ENCODE data around the gene KCNMA1.

KCNMA1 gene

DNA sequence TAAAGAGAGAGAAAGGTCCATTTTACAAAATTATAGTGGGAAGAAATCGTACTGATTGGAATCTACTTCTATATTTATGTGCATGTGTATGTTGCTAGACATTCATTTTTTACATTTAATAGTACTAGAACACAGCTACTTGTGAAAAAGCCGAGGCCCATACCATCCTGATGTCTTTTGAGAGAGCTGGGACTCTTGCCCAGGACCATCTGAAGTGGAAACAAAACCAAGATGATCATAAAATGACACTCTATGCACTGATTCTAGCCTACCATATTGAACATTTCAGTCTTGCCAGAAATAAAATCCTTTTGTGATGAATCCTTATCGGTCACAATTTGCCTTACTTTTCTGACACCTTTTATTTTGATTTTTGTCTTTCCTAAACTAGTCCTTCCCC lies 640.0 kb downstream of the KCNMA1 start:
- Histone ChIP-seq H3K27ac (ENCODE audit: low read depth, low read length) (no peak overlapping the region), H3K27me3 (ENCODE audit: control insufficient read depth, insufficient read depth, low read length) (no peaks in the 10 kb centered on the region), H3K4me3 (ENCODE audit: low read length) (no peak overlapping the region), H3K36me3 (ENCODE audit: control insufficient read depth, insufficient read depth, low read length) (no peaks in the 10 kb centered on the region), H3K4me1 (ENCODE audit: control insufficient read depth, insufficient read depth, low read length) (peaks cover 4% of the 10 kb centered on the region), H3K9ac (ENCODE audit: low read length) (no peak overlapping the region)

DNA sequence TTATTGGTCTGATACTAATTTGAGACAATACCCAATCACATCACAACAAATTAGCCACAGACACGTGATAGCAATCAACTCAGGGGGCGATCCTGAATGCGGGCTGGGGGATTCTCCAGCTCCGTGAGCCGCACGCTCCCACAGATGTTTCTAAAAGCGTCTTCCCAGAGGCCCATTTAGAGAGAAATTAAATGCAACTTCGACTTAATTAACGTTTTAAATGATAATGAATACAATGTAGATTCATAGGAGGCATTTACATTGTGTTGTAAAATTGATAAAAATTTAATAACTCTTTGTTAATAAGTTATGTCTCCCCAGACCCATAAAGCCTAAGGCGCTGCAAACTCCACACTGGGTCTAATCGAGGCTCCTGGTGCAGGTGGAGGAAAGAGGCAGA lies 642.6 kb downstream of the KCNMA1 start:
- Histone ChIP-seq H3K27me3 (ENCODE audit: control insufficient read depth, insufficient read depth, low read length) (no peaks in the 10 kb centered on the region), H3K4me1 (ENCODE audit: control insufficient read depth, insufficient read depth, low read length) (peaks cover 15% of the 10 kb centered on the region), H3K9ac (ENCODE audit: low read length) (no peak overlapping the region), H3K36me3 (ENCODE audit: control insufficient read depth, insufficient read depth, low read length) (no peaks in the 10 kb centered on the region), H3K4me3 (ENCODE audit: low read length) (no peak overlapping the region), H3K27ac (ENCODE audit: low read depth, low read length) (no peak overlapping the region)

DNA sequence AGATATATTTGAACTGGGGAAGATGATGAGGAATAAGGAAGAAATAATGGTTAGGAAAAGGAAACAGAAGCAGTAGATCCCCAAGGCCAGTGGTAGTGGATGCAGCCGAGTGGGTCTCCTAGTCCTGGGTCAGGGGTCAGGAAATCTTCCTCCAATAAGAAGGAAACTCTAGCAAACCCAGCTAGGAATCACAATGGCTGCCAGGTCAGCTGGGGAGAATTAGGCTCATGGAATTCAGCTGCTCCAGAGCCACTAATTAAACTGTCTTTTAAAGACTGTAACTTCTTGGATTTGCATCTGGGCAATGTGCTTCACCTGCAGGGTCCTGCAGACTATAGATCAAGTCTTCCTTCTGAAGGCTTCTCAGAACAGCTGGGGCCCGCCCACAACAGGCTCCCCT lies 644.4 kb downstream of the KCNMA1 start:
- Histone ChIP-seq H3K9ac (ENCODE audit: low read length) (no peak overlapping the region), H3K27me3 (ENCODE audit: control insufficient read depth, insufficient read depth, low read length) (no peaks in the 10 kb centered on the region), H3K4me1 (ENCODE audit: control insufficient read depth, insufficient read depth, low read length) (peaks cover 15% of the 10 kb centered on the region), H3K27ac (ENCODE audit: low read depth, low read length) (no peak overlapping the region), H3K4me3 (ENCODE audit: low read length) (no peak overlapping the region), H3K36me3 (ENCODE audit: control insufficient read depth, insufficient read depth, low read length) (no peaks in the 10 kb centered on the region)

DNA sequence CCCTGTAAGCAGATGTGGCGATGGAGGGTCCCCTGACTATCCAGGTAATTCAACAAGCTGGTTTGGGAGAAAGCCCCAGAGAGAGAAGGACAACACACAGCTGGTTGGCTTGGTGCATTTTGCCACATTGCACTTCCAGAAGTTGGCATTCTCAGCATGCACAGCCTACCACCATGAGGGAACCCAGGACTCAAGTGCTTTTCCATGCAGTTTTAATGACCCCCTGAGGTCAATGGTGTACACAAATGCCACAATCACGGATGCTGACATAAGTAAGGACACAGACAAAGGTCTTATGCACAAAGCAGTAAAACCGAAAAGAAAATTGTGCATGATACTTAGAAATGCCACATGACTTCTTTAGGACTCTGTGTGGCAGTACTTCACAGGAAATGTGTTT lies 645.1 kb downstream of the KCNMA1 start:
- Histone ChIP-seq H3K36me3 (ENCODE audit: control insufficient read depth, insufficient read depth, low read length) (no peaks in the 10 kb centered on the region), H3K4me3 (ENCODE audit: low read length) (no peak overlapping the region), H3K4me1 (ENCODE audit: control insufficient read depth, insufficient read depth, low read length) (peaks cover 15% of the 10 kb centered on the region), H3K27me3 (ENCODE audit: control insufficient read depth, insufficient read depth, low read length) (no peaks in the 10 kb centered on the region), H3K27ac (ENCODE audit: low read depth, low read length) (no peak overlapping the region), H3K9ac (ENCODE audit: low read length) (no peak overlapping the region)

DNA sequence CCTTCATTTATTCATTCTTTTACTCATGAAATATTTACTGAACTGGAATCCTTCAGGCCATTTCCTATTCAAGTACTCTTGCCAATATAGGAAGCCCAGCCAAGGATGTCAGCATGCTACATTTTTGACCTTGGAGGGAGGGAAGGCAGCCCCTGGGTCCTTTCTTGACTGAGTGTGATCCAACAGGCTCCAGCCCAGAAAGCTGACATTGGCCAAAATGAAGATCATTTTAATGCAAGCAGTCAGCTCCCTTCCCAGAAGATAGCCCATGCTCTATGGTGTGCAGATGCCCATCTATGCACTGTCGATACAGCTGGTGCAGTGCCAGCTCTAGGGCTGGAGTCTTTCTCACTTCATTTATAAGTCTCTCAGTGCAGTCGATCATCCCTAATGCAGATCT lies 646.0 kb downstream of the KCNMA1 start:
- Histone ChIP-seq H3K9ac (ENCODE audit: low read length) (no peak overlapping the region), H3K4me1 (ENCODE audit: control insufficient read depth, insufficient read depth, low read length) (peaks cover 15% of the 10 kb centered on the region), H3K27ac (ENCODE audit: low read depth, low read length) (no peak overlapping the region), H3K36me3 (ENCODE audit: control insufficient read depth, insufficient read depth, low read length) (no peaks in the 10 kb centered on the region), H3K27me3 (ENCODE audit: control insufficient read depth, insufficient read depth, low read length) (no peaks in the 10 kb centered on the region), H3K4me3 (ENCODE audit: low read length) (no peak overlapping the region)

DNA sequence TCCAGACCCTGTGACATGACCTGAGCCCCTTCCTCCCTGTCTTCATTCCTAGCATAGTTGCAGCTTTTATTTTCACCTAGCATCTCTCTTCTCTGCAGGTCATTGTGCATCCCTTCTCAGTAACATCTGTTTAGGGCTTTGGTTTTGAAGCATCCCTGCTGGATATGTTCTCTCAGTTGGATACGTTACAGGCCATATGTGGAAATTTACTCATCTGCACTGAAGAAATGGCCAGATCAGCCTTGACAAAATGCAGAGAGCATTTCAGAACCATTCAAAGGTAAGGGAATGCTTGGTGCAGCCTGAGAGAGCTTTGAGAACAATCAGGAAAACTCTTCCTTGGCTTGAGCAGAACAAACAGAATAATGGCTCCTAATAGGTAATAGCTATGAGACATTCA lies 647.0 kb downstream of the KCNMA1 start:
- Histone ChIP-seq H3K9ac (ENCODE audit: low read length) (no peak overlapping the region), H3K27me3 (ENCODE audit: control insufficient read depth, insufficient read depth, low read length) (no peaks in the 10 kb centered on the region), H3K4me3 (ENCODE audit: low read length) (no peak overlapping the region), H3K36me3 (ENCODE audit: control insufficient read depth, insufficient read depth, low read length) (no peaks in the 10 kb centered on the region), H3K27ac (ENCODE audit: low read depth, low read length) (no peak overlapping the region), H3K4me1 (ENCODE audit: control insufficient read depth, insufficient read depth, low read length) (peaks cover 15% of the 10 kb centered on the region)

DNA sequence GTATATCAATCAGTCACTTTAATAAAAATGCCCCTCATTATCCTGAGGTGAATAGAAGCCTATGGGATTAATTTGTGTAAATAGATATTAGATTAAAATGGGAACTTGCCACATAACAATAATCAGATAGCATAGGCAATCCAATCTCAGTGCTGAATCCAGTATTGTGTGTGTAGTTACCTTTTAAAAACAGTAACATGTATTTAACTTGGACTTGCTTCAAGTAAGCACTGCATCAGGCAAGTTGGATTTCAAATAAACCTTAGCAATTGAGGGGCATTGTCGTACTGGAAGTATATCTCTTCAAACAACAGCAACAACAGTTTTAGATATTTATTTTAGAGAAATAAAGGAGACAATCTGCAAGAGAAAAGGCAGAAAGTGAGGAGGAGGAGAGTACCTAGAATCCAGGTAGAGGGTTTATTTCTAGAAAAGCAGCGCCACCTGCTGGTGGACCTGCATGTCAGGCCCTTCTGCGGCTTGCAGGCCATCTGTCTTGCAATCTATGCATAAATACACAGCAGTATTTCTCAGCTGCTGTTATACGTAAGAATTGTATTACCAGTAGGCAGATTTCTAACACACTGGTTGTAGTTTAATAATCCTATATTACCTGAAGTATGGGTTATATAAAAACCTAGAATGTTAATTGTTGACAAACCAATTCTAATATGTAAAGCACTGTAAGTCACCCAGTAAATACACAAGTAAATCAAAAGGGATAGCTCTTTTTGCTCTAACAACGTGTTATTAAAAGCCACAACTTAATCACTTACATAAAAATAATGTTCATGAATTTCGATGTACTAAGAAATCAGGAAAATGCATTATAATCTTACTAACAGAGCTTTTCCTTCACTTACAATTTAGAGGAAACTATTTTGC lies 652.8 kb downstream of the KCNMA1 start:
- no peak overlapping the region for H3K9ac ChIP-seq (ENCODE audit: low read length)
- H3K4me1 ChIP-seq (ENCODE audit: control insufficient read depth, insufficient read depth, low read length), result peaks cover 3% of the 10 kb centered on the region
- no peak overlapping the region for H3K4me3 ChIP-seq (ENCODE audit: low read length)
- H3K27me3 ChIP-seq (ENCODE audit: control insufficient read depth, insufficient read depth, low read length), result no peaks in the 10 kb centered on the region
- no peak overlapping the region for H3K27ac ChIP-seq (ENCODE audit: low read depth, low read length)
- H3K36me3 ChIP-seq (ENCODE audit: control insufficient read depth, insufficient read depth, low read length), result no peaks in the 10 kb centered on the region

DNA sequence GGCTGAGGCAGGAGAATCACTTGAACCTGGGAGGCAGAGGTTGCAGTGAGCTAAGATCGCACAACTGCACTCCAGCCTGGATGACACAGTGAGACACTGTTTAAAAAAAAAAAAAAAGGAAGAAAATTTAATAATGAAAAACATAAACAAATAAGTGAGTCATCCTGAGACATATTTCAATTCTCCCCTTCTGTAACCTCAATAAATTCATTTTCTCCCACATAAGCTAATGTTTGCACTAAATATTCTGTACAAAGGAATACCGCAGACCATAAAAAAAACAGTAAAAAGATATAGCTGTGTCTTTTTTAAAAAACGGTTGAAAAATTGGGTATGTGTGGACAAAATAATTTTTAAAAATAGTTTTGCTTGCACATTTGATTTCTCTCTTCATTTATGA lies 654.0 kb downstream of the KCNMA1 start:
- H3K36me3 ChIP-seq (ENCODE audit: control insufficient read depth, insufficient read depth, low read length), result no peaks in the 10 kb centered on the region
- H3K9ac ChIP-seq (ENCODE audit: low read length), result no peak overlapping the region
- no peak overlapping the region for H3K27ac ChIP-seq (ENCODE audit: low read depth, low read length)
- peaks cover 8% of the 10 kb centered on the region for H3K4me1 ChIP-seq (ENCODE audit: control insufficient read depth, insufficient read depth, low read length)
- no peaks in the 10 kb centered on the region for H3K27me3 ChIP-seq (ENCODE audit: control insufficient read depth, insufficient read depth, low read length)
- no peak overlapping the region for H3K4me3 ChIP-seq (ENCODE audit: low read length)

DNA sequence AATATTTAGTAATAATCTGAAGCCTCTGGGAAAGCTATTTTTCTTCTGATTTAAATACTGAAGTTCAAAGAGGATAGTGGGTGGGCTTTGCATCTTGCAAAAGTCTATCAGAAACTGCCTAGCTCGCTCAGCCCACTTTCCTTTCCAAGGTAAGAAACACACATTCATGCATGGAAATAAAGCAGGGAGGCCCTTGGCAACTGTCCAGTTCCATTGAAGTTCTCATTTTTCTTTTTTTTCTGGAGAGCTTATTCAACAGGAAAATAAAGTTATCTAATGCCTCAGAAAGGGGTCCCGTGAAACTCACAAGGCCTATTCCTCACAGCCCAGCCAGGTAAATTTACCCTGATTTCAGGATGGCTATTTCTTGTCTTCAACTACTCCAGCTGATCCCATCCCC lies 654.9 kb downstream of the KCNMA1 start:
- Histone ChIP-seq H3K27ac (ENCODE audit: low read depth, low read length) (no peak overlapping the region), H3K27me3 (ENCODE audit: control insufficient read depth, insufficient read depth, low read length) (no peaks in the 10 kb centered on the region), H3K4me3 (ENCODE audit: low read length) (no peak overlapping the region), H3K4me1 (ENCODE audit: control insufficient read depth, insufficient read depth, low read length) (peaks cover 8% of the 10 kb centered on the region), H3K9ac (ENCODE audit: low read length) (no peak overlapping the region), H3K36me3 (ENCODE audit: control insufficient read depth, insufficient read depth, low read length) (no peaks in the 10 kb centered on the region)

DNA sequence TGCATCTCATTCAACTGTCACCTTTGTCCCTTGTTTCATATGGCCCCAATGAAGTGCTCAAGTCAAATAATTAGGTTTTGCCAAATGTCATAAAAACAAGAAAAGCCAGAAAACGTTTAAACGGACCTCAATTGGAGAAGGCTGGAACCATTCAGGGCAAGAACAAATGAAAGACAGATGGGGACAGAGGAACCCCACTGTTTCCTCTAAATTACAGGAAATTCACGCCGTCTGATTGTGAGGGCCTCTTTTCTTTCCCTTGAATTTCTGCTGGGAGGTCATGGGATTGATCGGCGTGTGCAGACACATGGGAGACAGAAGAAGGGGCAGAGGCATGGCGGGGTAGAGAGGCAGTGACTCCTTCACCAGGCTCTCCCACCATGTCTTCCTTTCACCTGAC lies 656.4 kb downstream of the KCNMA1 start:
- no peaks in the 10 kb centered on the region for H3K36me3 ChIP-seq (ENCODE audit: control insufficient read depth, insufficient read depth, low read length)
- no peak overlapping the region for H3K4me3 ChIP-seq (ENCODE audit: low read length)
- no peaks in the 10 kb centered on the region for H3K27me3 ChIP-seq (ENCODE audit: control insufficient read depth, insufficient read depth, low read length)
- peaks cover 8% of the 10 kb centered on the region for H3K4me1 ChIP-seq (ENCODE audit: control insufficient read depth, insufficient read depth, low read length)
- H3K27ac ChIP-seq (ENCODE audit: low read depth, low read length), result no peak overlapping the region
- H3K9ac ChIP-seq (ENCODE audit: low read length), result no peak overlapping the region

DNA sequence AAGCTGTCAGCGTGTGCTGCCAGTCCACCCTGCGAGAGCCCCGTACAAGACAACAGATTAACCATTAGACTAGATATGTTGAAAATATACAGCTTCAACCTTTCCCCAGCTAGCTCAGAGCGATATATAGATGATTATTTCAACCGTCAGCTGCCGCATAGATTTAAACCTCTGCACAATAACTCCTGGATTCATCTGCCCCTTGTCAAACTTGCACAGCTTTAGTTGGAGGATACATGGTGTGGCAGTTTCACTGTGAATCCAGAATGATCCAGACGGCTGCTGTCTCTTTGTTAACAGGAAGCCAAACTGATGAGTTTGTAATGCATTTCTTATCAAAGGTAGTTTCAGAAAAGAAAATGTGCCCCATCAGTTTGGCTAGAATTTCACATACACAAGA lies 659.7 kb downstream of the KCNMA1 start:
- Histone ChIP-seq H3K9ac (ENCODE audit: low read length) (no peak overlapping the region), H3K36me3 (ENCODE audit: control insufficient read depth, insufficient read depth, low read length) (no peaks in the 10 kb centered on the region), H3K4me3 (ENCODE audit: low read length) (no peak overlapping the region), H3K27me3 (ENCODE audit: control insufficient read depth, insufficient read depth, low read length) (no peaks in the 10 kb centered on the region), H3K27ac (ENCODE audit: low read depth, low read length) (no peak overlapping the region), H3K4me1 (ENCODE audit: control insufficient read depth, insufficient read depth, low read length) (peaks cover 19% of the 10 kb centered on the region)

DNA sequence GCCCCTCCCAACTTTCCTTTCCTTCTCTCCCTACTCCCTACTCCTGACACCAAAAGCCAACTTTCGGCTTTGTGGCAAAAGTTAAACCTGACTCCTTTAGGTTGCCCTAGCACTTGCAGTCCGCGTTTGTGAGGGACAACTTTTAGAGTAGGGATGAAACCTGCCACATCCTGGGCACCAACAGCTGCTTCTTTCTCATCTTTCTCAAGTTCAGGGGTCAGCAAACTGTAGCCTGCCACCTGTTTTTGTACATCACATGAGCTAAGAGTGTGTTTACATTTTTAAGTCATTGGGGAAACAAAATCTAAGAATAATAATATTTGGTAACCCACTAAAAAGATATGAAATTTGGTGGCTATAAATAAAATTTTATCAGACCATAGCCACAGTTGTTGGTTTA lies 660.6 kb downstream of the KCNMA1 start:
- Histone ChIP-seq H3K36me3 (ENCODE audit: control insufficient read depth, insufficient read depth, low read length) (no peaks in the 10 kb centered on the region), H3K27ac (ENCODE audit: low read depth, low read length) (no peak overlapping the region), H3K27me3 (ENCODE audit: control insufficient read depth, insufficient read depth, low read length) (no peaks in the 10 kb centered on the region), H3K4me3 (ENCODE audit: low read length) (no peak overlapping the region), H3K4me1 (ENCODE audit: control insufficient read depth, insufficient read depth, low read length) (peaks cover 28% of the 10 kb centered on the region), H3K9ac (ENCODE audit: low read length) (no peak overlapping the region)

DNA sequence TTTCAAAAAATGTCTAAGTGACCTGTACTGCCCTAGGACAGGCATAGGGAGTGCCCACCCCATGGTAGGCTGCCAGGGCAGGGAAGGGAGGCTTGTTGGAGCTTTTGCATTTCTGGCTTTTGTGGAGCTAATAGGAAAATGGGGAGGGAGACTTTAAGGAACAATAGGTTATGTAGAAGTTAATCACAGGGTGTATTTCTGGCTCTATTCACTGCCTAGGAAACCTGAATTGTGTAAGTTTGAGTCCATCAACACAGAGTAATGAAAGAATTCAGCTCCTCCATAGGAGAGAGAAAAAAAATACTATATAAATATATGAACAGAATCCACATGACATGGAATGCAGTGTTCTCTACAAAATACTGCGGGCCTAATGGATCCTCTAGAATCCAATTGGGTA lies 661.5 kb downstream of the KCNMA1 start:
- H3K4me1 ChIP-seq (ENCODE audit: control insufficient read depth, insufficient read depth, low read length), result peaks cover 37% of the 10 kb centered on the region
- H3K9ac ChIP-seq (ENCODE audit: low read length), result no peak overlapping the region
- H3K27me3 ChIP-seq (ENCODE audit: control insufficient read depth, insufficient read depth, low read length), result no peaks in the 10 kb centered on the region
- no peaks in the 10 kb centered on the region for H3K36me3 ChIP-seq (ENCODE audit: control insufficient read depth, insufficient read depth, low read length)
- H3K4me3 ChIP-seq (ENCODE audit: low read length), result no peak overlapping the region
- H3K27ac ChIP-seq (ENCODE audit: low read depth, low read length), result no peak overlapping the region

All from rectal smooth muscle tissue (tissue), 1 donor.